Fibroblast of lung (primary cell): ENCODE measurements around the gene DLGAP3. TPM values are rescaled to one million over a fixed set of nuclear protein-coding genes. Genes with fewer than 3 reads are reported as not detected.

Source experiments
- DNase-seq, 2 donors: peaks; one replicate each; pipeline versions ENCODE4 v3.0.0 to v3.0.0-alpha.2; 2010; ENCODE audit warnings: low read depth in 2 of 2
- H2AFZ ChIP-seq: 2 replicates; pipeline ENCODE4 v1.5.1; 2012; ENCODE audit warnings: low read length, control low read depth, inconsistent platforms
- H3K27ac ChIP-seq: 2 replicates; pipeline ENCODE4 v1.5.1; 2011; ENCODE audit warnings: low read length, control low read depth; ENCODE audit not compliant: insufficient read depth
- H3K27me3 ChIP-seq: 2 replicates; pipeline ENCODE4 v1.5.1; 2011; ENCODE audit warnings: mild to moderate bottlenecking, low read length; ENCODE audit not compliant: control insufficient read depth, insufficient read depth
- H3K36me3 ChIP-seq: 2 replicates; pipeline ENCODE4 v1.5.1; 2011; ENCODE audit warnings: low read length; ENCODE audit not compliant: control insufficient read depth, insufficient read depth
- H3K4me1 ChIP-seq: 2 replicates; pipeline ENCODE4 v1.5.1; 2011; ENCODE audit warnings: low read length; ENCODE audit not compliant: control insufficient read depth, insufficient read depth; ENCODE audit errors: extremely low read depth
- H3K4me2 ChIP-seq: 2 replicates; pipeline ENCODE4 v1.5.1; 2011; ENCODE audit warnings: low read length, control low read depth; ENCODE audit not compliant: insufficient read depth; ENCODE audit errors: extremely low read depth
- H3K4me3 ChIP-seq, 4 experiments: fragments of 200-600 bp in 1 of 4; sonication (generic) in 1 of 4; replicated peaks in 1 of 4; 2 replicates each; pipeline ENCODE4 v1.5.1; 2011 to 2016; ENCODE audit warnings: low read length in 4 of 4, low read depth in 3 of 4, mild to moderate bottlenecking in 3 of 4, control low read depth in 2 of 4, inconsistent platforms in 1 of 4, mixed read lengths in 1 of 4; ENCODE audit not compliant: insufficient read depth in 1 of 4; ENCODE audit errors: control extremely low read depth in 1 of 4
- H3K79me2 ChIP-seq: 2 replicates; pipeline ENCODE4 v1.5.1; 2012; ENCODE audit warnings: mild to moderate bottlenecking, low read length, inconsistent platforms; ENCODE audit not compliant: control insufficient read depth, insufficient read depth
- H3K9ac ChIP-seq: 2 replicates; pipeline ENCODE4 v1.5.1; 2011; ENCODE audit warnings: mild to moderate bottlenecking, low read length, control low read depth; ENCODE audit not compliant: insufficient read depth
- H3K9me3 ChIP-seq: 2 replicates; pipeline ENCODE4 v1.5.1; 2012; ENCODE audit warnings: low read depth, low read length; ENCODE audit not compliant: control insufficient read depth, insufficient read depth
- H4K20me1 ChIP-seq: 2 replicates; pipeline ENCODE4 v1.5.1; 2011; ENCODE audit warnings: low read length; ENCODE audit not compliant: control insufficient read depth, insufficient read depth; ENCODE audit errors: extremely low read depth
- CTCF ChIP-seq, 2 donors: IDR thresholded peaks in 1 of 2; conservative IDR thresholded peaks in 1 of 2; 1 replicate in 1 of 2; 2 replicates in 1 of 2; pipeline ENCODE4 v1.5.1; 2011 to 2012; ENCODE audit warnings: low read length in 2 of 2, control low read depth in 1 of 2, inconsistent platforms in 1 of 2, low read depth in 1 of 2, mild to moderate bottlenecking in 1 of 2
- EZH2 ChIP-seq: IDR thresholded peaks from 2 replicates; pipeline ENCODE4 v1.5.1; 2012; ENCODE audit warnings: low read length, control low read depth, mild to moderate bottlenecking; ENCODE audit errors: missing control alignments
- polyA plus RNA-seq, 2 donors: library from polyadenylated mRNA; depleted of rRNA in 1 of 2; stranded (reverse) in 1 of 2; unstranded in 1 of 2; fragments of >200 nt; gene quantifications; 2 replicates each; pipeline ENCODE4 v1.2.1, GENCODE V29; 2011 to 2012; ENCODE audit warnings: missing spikeins in 1 of 2
- total RNA-seq: library from RNA; depleted of rRNA; stranded (reverse); fragments of >200 nt; gene quantifications from 2 replicates; pipeline ENCODE4 v1.2.1, GENCODE V29; 2014

Gene DLGAP3
- total and polyA plus RNA-seq, 2 donors (not counting 1 experiment from before 2014, with no cell fraction given), result not detected

- no peak overlapping the region for H3K9ac ChIP-seq
- no peak overlapping the region for H3K4me3 ChIP-seq
- H3K4me1 ChIP-seq, result no peaks in the 10 kb centered on the region
- no peak overlapping the region for H3K4me2 ChIP-seq
- no peaks in the 10 kb centered on the region for H4K20me1 ChIP-seq
- no peaks in the 10 kb centered on the region for H3K9me3 ChIP-seq
- H2AFZ ChIP-seq, result no peak overlapping the region
- no peaks in the 10 kb centered on the region for H3K27me3 ChIP-seq
- no peak overlapping the region for H3K27ac ChIP-seq
- no peak for DNase-seq
- H3K79me2 ChIP-seq, result no peaks in the 10 kb centered on the region
- H3K36me3 ChIP-seq, result no peaks in the 10 kb centered on the region
- TF ChIP-seq EZH2 (no peak), CTCF (conservative IDR thresholded peaks at IDR 0.05 in 1 of 2, IDR thresholded peaks at IDR 0.05 in 1 of 2; ENCODE audit: low read depth in 1 of 2, low read length in 2 of 2) (no peak)
Measured at GRCh38 chr1:34918977-34919561, 10.4 kb downstream of the DLGAP3 start.

- Histone ChIP-seq H3K9ac (no peak overlapping the region), H3K79me2 (no peaks in the 10 kb centered on the region), H3K9me3 (no peaks in the 10 kb centered on the region), H4K20me1 (no peaks in the 10 kb centered on the region), H3K27me3 (no peaks in the 10 kb centered on the region), H3K4me3 (no peak overlapping the region), H2AFZ (no peak overlapping the region), H3K36me3 (no peaks in the 10 kb centered on the region), H3K4me2 (no peak overlapping the region), H3K4me1 (no peaks in the 10 kb centered on the region), H3K27ac (no peak overlapping the region)
- DNase-seq, result no peak
- no peak for TF ChIP-seq CTCF (conservative IDR thresholded peaks at IDR 0.05 in 1 of 2, IDR thresholded peaks at IDR 0.05 in 1 of 2; ENCODE audit: low read depth in 1 of 2, low read length in 2 of 2)
- no peak for TF ChIP-seq EZH2
Measured at GRCh38 chr1:34918386-34918976, 11.0 kb downstream of the DLGAP3 start.

- no peaks in the 10 kb centered on the region for H3K4me1 ChIP-seq
- no peaks in the 10 kb centered on the region for H4K20me1 ChIP-seq
- no peak overlapping the region for H3K9ac ChIP-seq
- TF ChIP-seq EZH2 (no peak), CTCF (conservative IDR thresholded peaks at IDR 0.05 in 1 of 2, IDR thresholded peaks at IDR 0.05 in 1 of 2; ENCODE audit: low read depth in 1 of 2, low read length in 2 of 2) (no peak)
- H2AFZ ChIP-seq, result no peak overlapping the region
- no peak for DNase-seq
- no peaks in the 10 kb centered on the region for H3K27me3 ChIP-seq
- no peaks in the 10 kb centered on the region for H3K36me3 ChIP-seq
- H3K27ac ChIP-seq, result no peak overlapping the region
- H3K4me3 ChIP-seq, result no peak overlapping the region
- no peak overlapping the region for H3K4me2 ChIP-seq
- no peaks in the 10 kb centered on the region for H3K9me3 ChIP-seq
- H3K79me2 ChIP-seq, result no peaks in the 10 kb centered on the region
Measured at GRCh38 chr1:34917017-34917416, 12.4 kb downstream of the DLGAP3 start.
